DND-41 (cell line): Measurements from ENCODE around the gene NR3C1.

Experiments
- ATAC-seq: fragments of 200-7000 bp; cut with Tn5 transposase; 3 replicates; pipeline ENCODE4 v1.9.1; 2021; ENCODE audit warnings: low read depth; ENCODE audit not compliant: insufficient read depth
- DNase-seq: peaks from one replicate; pipeline ENCODE4 v3.0.0-alpha.2; 2020
- H2AFZ ChIP-seq: 2 replicates; pipeline ENCODE4 v1.6.0; 2012; ENCODE audit warnings: low read depth, low read length
- H3K27ac ChIP-seq: 2 replicates; pipeline ENCODE4 v1.5.1; 2012; ENCODE audit warnings: low read length, inconsistent platforms
- H3K27me3 ChIP-seq: fragments of 200-600 bp; sonication (generic); 2 replicates; pipeline ENCODE4 v1.6.0; 2012; ENCODE audit warnings: low read length, mild to moderate bottlenecking, inconsistent platforms; ENCODE audit not compliant: insufficient read depth, poor library complexity
- H3K36me3 ChIP-seq: 2 replicates; pipeline ENCODE4 v1.5.1; 2012; ENCODE audit warnings: low read length, inconsistent platforms; ENCODE audit not compliant: insufficient read depth
- H3K4me1 ChIP-seq: 2 replicates; pipeline ENCODE4 v1.5.1; 2012; ENCODE audit warnings: mild to moderate bottlenecking, low read length; ENCODE audit not compliant: insufficient read depth
- H3K4me2 ChIP-seq: 2 replicates; pipeline ENCODE4 v1.6.0; 2012; ENCODE audit warnings: mild to moderate bottlenecking, moderate library complexity, low read length, inconsistent platforms; ENCODE audit not compliant: insufficient read depth
- H3K4me3 ChIP-seq, 2 experiments: fragments of 200-600 bp in 1 of 2; shearing (Covaris generic) in 1 of 2; 2 replicates each; pipeline ENCODE4 v1.5.1; 2012 to 2016; ENCODE audit warnings: inconsistent platforms in 2 of 2, low read length in 2 of 2, mild to moderate bottlenecking in 2 of 2, low read depth in 1 of 2, moderate library complexity in 1 of 2
- H3K79me2 ChIP-seq: 2 replicates; pipeline ENCODE4 v1.6.0; 2012; ENCODE audit warnings: low read length, inconsistent platforms; ENCODE audit not compliant: insufficient read depth
- H3K9ac ChIP-seq: 2 replicates; pipeline ENCODE4 v1.6.0; 2012; ENCODE audit warnings: low read depth, mild to moderate bottlenecking, inconsistent platforms, low read length, moderate library complexity
- H3K9me3 ChIP-seq: 2 replicates; pipeline ENCODE4 v1.5.1; 2012; ENCODE audit warnings: low read length, moderate library complexity, mild to moderate bottlenecking, inconsistent platforms; ENCODE audit not compliant: insufficient read depth, severe bottlenecking
- H4K20me1 ChIP-seq: 2 replicates; pipeline ENCODE4 v1.6.0; 2012; ENCODE audit warnings: low read length; ENCODE audit not compliant: insufficient read depth
- CTCF ChIP-seq: IDR thresholded peaks from 2 replicates; pipeline ENCODE4 v1.5.1; 2012; ENCODE audit warnings: borderline replicate concordance, low read length, moderate library complexity, mild to moderate bottlenecking; ENCODE audit not compliant: poor library complexity, severe bottlenecking; ENCODE audit errors: extremely low read depth
- EZH2 ChIP-seq: IDR thresholded peaks from 3 replicates; pipeline ENCODE4 v1.6.1; 2012; ENCODE audit warnings: borderline replicate concordance, low read depth, mild to moderate bottlenecking, moderate library complexity, low read length, inconsistent platforms; ENCODE audit not compliant: severe bottlenecking

NR3C1 gene

GRCh38 chr5:143406408-143406807, 2.9 kb upstream of the NR3C1 start:
- peak overlapping the region; percentile 2 to 81; a peak in 2 of 4 replicates for H3K4me3 ChIP-seq

GRCh38 chr5:143405849-143406098, 2.3 kb upstream of the NR3C1 start:
- ATAC-seq: no peak
- TF ChIP-seq CTCF (no peak), EZH2 (no peak)
- peaks cover 68% of the 10 kb centered on the region for H3K4me1 ChIP-seq
- peak overlapping the region; percentile 81 for H3K4me2 ChIP-seq
- no peak for DNase-seq
- peak overlapping the region; percentile 96 for H3K27ac ChIP-seq
- H3K79me2 ChIP-seq: peaks cover 87% of the 10 kb centered on the region
- H2AFZ ChIP-seq: peak overlapping the region; percentile 79
- peak overlapping the region; percentile 61 to 81 for H3K4me3 ChIP-seq
- H3K9me3 ChIP-seq: no peaks in the 10 kb centered on the region
- H4K20me1 ChIP-seq: peaks cover 17% of the 10 kb centered on the region
- H3K36me3 ChIP-seq: peaks cover 10% of the 10 kb centered on the region
- H3K27me3 ChIP-seq: no peaks in the 10 kb centered on the region
- peak overlapping the region; percentile 97 for H3K9ac ChIP-seq

More at GRCh38 chr5:143406408-143406807, 2.9 kb upstream of the NR3C1 start:
- peak overlapping the region; percentile 97 for H3K9ac ChIP-seq
- no peak for ATAC-seq
- no peak for DNase-seq
- no peak overlapping the region for H2AFZ ChIP-seq
- H3K36me3 ChIP-seq: peaks cover 8% of the 10 kb centered on the region; the same call in 1 of the 2 replicates
- peaks cover 68% of the 10 kb centered on the region for H3K4me1 ChIP-seq
- H3K27ac ChIP-seq: peak overlapping the region; percentile 96
- H4K20me1 ChIP-seq: peaks cover 12% of the 10 kb centered on the region
- H3K4me2 ChIP-seq: peak overlapping the region; percentile 81
- H3K79me2 ChIP-seq: peaks cover 87% of the 10 kb centered on the region
- no peaks in the 10 kb centered on the region for H3K27me3 ChIP-seq
- H3K9me3 ChIP-seq: no peaks in the 10 kb centered on the region
- TF ChIP-seq EZH2: no peak
- TF ChIP-seq CTCF: no peak

GRCh38 chr5:143405063-143405848, 1.8 kb upstream of the NR3C1 start:
- DNase-seq (peak; percentile 90), ATAC-seq (peak; percentile 49)
- Histone ChIP-seq H3K9ac (peak overlapping the region; percentile 97), H3K79me2 (peaks cover 88% of the 10 kb centered on the region), H3K27me3 (no peaks in the 10 kb centered on the region), H3K36me3 (peaks cover 15% of the 10 kb centered on the region), H3K9me3 (no peaks in the 10 kb centered on the region), H3K4me2 (peak overlapping the region; percentile 81), H3K4me3 (peak overlapping the region; percentile 61 to 81), H3K4me1 (peaks cover 68% of the 10 kb centered on the region), H3K27ac (peak overlapping the region; percentile 96), H4K20me1 (peaks cover 22% of the 10 kb centered on the region), H2AFZ (peak overlapping the region; percentile 79)
- TF ChIP-seq CTCF (peak; percentile 42), EZH2 (no peak)
